Urinary bladder (tissue), 4 donors: ENCODE results near the gene ATP12A. TPM values are rescaled to one million over a fixed set of nuclear protein-coding genes. Genes with fewer than 3 reads are reported as not detected.

Experiments
- DNase-seq: peaks from one replicate; pipeline ENCODE4 v3.0.0-alpha.2; 2015; ENCODE audit errors: extremely low spot score
- H3K27ac ChIP-seq: one replicate; pipeline ENCODE4 v1.5.1; 2013; ENCODE audit warnings: low read depth, mild to moderate bottlenecking, moderate library complexity
- H3K36me3 ChIP-seq: one replicate; pipeline ENCODE4 v1.6.1; 2013; ENCODE audit warnings: mild to moderate bottlenecking, moderate library complexity; ENCODE audit not compliant: insufficient read depth
- H3K4me1 ChIP-seq: one replicate; pipeline ENCODE4 v1.6.1; 2013; ENCODE audit warnings: mild to moderate bottlenecking, moderate library complexity; ENCODE audit not compliant: insufficient read depth
- H3K4me3 ChIP-seq: one replicate; pipeline ENCODE4 v1.5.1; 2013; ENCODE audit warnings: low read depth, low read length
- WGBS: extraction: QIAGEN DNeasy Blood & Tissue Kit; methylation state at CpG from one replicate; pipeline ENCODE4 v1.1.7; 2013; 5-methylcytosine and 5-hydroxymethylcytosine counted together
- polyA plus RNA-seq: library from polyadenylated mRNA; stranded (reverse); fragments of 200-250 nt; gene quantifications from one replicate; pipeline ENCODE4 v1.2.3, GENCODE V29; 2013
- total RNA-seq: library from RNA; depleted of rRNA; stranded (reverse); fragments of >200 nt; gene quantifications from one replicate; pipeline ENCODE4 v1.2.3, GENCODE V29; 2014
- donor health status: healthy with polysubstance abuse.
- donor health status: healthy.

The ATP12A gene
- total and polyA plus RNA-seq, 2 donors: 0.42 TPM; not detected in 1

- no peaks in the 10 kb centered on the region for H3K4me1 ChIP-seq
- no peak overlapping the region for H3K27ac ChIP-seq
- 81% methylated on average over 6 of the region's 6 CpGs for WGBS
- no peak for DNase-seq
- no peaks in the 10 kb centered on the region for H3K36me3 ChIP-seq
- no peak overlapping the region for H3K4me3 ChIP-seq
Measured at GRCh38 chr13:24685314-24685713, 5.1 kb downstream of the ATP12A start.

DNA sequence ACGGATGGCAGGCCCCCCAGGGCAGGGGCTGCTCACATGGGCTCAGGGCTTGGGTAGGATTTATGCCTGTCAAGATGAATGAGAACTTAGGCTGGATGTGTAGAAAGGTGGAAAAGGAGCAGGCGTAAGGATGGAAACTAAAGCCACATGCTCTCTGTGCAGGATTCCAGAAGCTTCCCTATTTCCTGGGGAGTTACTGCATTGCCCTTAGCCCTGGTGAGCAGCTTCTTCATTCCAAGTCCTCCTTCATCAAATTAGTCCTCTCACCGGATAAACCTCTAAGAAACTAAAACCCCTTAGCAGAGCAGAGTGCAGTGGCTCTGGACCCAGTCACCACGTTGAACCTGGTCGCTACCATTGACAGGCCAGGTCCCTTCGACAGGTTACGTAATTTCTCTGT, 7.4 kb downstream of the ATP12A start:
- H3K36me3 ChIP-seq: no peaks in the 10 kb centered on the region
- no peak for DNase-seq
- WGBS: 87% methylated on average over 7 of the region's 7 CpGs
- H3K4me1 ChIP-seq: no peaks in the 10 kb centered on the region
- H3K27ac ChIP-seq: no peak overlapping the region
- H3K4me3 ChIP-seq: no peak overlapping the region

- Histone ChIP-seq H3K4me1 (no peaks in the 10 kb centered on the region), H3K36me3 (no peaks in the 10 kb centered on the region), H3K4me3 (no peak overlapping the region), H3K27ac (no peak overlapping the region)
- 28% methylated on average over 10 of the region's 10 CpGs for WGBS
- no peak for DNase-seq
Measured at GRCh38 chr13:24688111-24688510, 7.9 kb downstream of the ATP12A start.

DNA sequence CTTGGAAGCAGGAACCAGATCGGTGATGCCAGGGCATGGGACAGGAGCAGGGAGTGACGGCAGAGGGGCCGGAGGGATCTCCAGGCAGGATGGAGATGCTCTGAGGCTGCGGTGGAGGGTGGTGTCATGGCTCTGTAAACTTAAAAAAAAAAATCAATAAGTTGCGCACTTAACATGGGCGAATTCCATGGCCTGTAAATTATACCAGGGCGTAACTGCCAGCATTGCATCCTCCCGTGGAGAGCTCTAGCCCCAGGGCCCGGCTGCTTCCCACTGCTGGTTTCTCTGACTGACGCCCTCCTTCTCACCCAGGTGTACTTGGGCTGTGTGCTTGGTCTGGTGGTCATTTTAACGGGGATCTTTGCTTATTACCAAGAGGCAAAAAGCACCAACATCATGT, 8.7 kb downstream of the ATP12A start:
- no peak for DNase-seq
- WGBS: 83% methylated on average over 11 of the region's 11 CpGs
- H3K27ac ChIP-seq: no peak overlapping the region
- no peaks in the 10 kb centered on the region for H3K4me1 ChIP-seq
- no peak overlapping the region for H3K4me3 ChIP-seq
- H3K36me3 ChIP-seq: no peaks in the 10 kb centered on the region

DNA sequence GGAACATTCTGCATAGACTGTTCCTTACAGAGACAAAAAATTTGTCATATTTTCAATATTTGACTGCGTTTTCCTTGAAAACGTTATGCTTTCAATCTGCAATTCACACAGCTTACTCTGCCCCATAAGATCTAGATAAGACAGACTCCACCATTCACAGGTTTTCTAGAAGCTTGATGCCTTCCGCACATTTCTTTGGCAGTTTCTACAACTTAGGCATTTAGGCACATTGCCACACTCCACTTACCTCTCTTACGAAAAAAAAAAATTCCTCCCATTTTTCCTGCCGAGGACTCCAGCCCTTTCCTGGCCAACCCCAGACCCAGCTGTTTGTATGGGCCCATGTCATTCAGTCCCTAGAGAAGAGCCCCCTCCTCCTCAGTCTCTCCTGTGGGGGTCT, 11.2 kb downstream of the ATP12A start:
- H3K4me1 ChIP-seq: no peaks in the 10 kb centered on the region
- WGBS: 76% methylated on average over 5 of the region's 5 CpGs
- no peaks in the 10 kb centered on the region for H3K36me3 ChIP-seq
- no peak overlapping the region for H3K27ac ChIP-seq
- DNase-seq: no peak
- H3K4me3 ChIP-seq: no peak overlapping the region

DNA sequence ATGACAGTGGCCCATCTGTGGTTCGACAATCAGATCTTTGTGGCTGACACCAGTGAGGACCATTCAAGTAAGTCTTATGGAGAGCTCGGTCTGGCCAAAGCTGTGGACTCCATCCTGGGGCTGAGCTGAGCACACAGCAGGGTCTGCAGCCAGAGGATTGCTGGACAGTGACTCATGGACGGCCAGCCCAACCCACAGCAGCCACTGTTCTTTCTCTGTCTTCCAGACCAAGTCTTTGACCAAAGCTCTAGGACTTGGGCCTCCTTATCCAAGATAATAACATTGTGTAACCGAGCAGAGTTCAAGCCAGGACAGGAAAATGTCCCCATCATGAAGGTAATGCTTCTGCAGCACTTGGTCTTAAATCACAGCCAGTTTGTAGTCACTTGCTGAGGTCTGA, 12.4 kb downstream of the ATP12A start:
- DNase-seq: no peak
- Histone ChIP-seq H3K4me3 (no peak overlapping the region), H3K27ac (no peak overlapping the region), H3K4me1 (no peaks in the 10 kb centered on the region), H3K36me3 (no peaks in the 10 kb centered on the region)
- 33% methylated on average over 4 of the region's 4 CpGs for WGBS

GRCh38 chr13:24693862-24694471, 13.8 kb downstream of the ATP12A start:
- no peaks in the 10 kb centered on the region for H3K36me3 ChIP-seq
- no peak overlapping the region for H3K4me3 ChIP-seq
- WGBS: 28% methylated on average over 17 of the region's 17 CpGs
- H3K4me1 ChIP-seq: no peaks in the 10 kb centered on the region
- H3K27ac ChIP-seq: no peak overlapping the region
- DNase-seq: peak; percentile 15

DNA sequence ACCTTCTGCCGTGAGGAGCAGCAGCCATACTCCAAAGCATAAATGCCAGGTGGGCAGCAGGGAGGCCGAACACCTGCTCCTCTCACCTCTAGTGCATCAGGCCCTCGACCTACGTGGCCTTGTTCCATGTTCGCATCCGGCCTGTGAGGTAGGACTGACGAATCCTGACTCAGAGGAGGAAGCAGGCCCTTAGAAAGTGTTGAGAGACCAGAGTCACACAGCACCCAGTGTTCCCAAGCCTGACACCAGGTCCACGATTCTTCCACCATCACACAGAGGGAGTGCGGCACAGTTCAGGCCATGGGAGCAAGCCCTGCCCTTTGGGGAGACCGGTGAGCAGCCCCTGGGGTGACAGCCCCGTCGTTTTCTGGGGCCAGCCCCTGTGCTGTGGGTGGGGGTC, 14.7 kb downstream of the ATP12A start:
- no peak overlapping the region for H3K27ac ChIP-seq
- H3K4me1 ChIP-seq: no peaks in the 10 kb centered on the region
- 83% methylated on average over 12 of the region's 12 CpGs for WGBS
- DNase-seq: no peak
- no peak overlapping the region for H3K4me3 ChIP-seq
- no peaks in the 10 kb centered on the region for H3K36me3 ChIP-seq

GRCh38 chr13:24698686-24699085, 18.5 kb downstream of the ATP12A start:
- DNase-seq: no peak
- no peak overlapping the region for H3K27ac ChIP-seq
- H3K4me1 ChIP-seq: no peaks in the 10 kb centered on the region
- 92% methylated on average over 12 of the region's 12 CpGs for WGBS
- H3K4me3 ChIP-seq: no peak overlapping the region
- H3K36me3 ChIP-seq: no peaks in the 10 kb centered on the region

- 87% methylated on average over 5 of the region's 5 CpGs for WGBS
Measured at GRCh38 chr13:24699541-24699940, 19.3 kb downstream of the ATP12A start.

GRCh38 chr13:24700539-24700938, 20.3 kb downstream of the ATP12A start:
- H3K4me1 ChIP-seq: no peaks in the 10 kb centered on the region
- H3K4me3 ChIP-seq: no peak overlapping the region
- no peak overlapping the region for H3K27ac ChIP-seq
- no peak for DNase-seq
- no peaks in the 10 kb centered on the region for H3K36me3 ChIP-seq
- WGBS: 89% methylated on average over 8 of the region's 8 CpGs

More at GRCh38 chr13:24699541-24699940, 19.3 kb downstream of the ATP12A start:
- DNase-seq: no peak
- Histone ChIP-seq H3K4me3 (no peak overlapping the region), H3K36me3 (no peaks in the 10 kb centered on the region), H3K4me1 (no peaks in the 10 kb centered on the region), H3K27ac (no peak overlapping the region)

- no peaks in the 10 kb centered on the region for H3K36me3 ChIP-seq
- 89% methylated on average over 14 of the region's 14 CpGs for WGBS
- no peak for DNase-seq
- no peak overlapping the region for H3K27ac ChIP-seq
- no peak overlapping the region for H3K4me3 ChIP-seq
- no peaks in the 10 kb centered on the region for H3K4me1 ChIP-seq
Measured at GRCh38 chr13:24706886-24707585, 26.8 kb downstream of the ATP12A start.

GRCh38 chr13:24709186-24709913, 29.1 kb downstream of the ATP12A start:
- no peak for DNase-seq
- 72% methylated on average over 18 of the region's 18 CpGs for WGBS
- Histone ChIP-seq H3K4me3 (no peak overlapping the region), H3K27ac (no peak overlapping the region), H3K4me1 (no peaks in the 10 kb centered on the region), H3K36me3 (no peaks in the 10 kb centered on the region)

DNA sequence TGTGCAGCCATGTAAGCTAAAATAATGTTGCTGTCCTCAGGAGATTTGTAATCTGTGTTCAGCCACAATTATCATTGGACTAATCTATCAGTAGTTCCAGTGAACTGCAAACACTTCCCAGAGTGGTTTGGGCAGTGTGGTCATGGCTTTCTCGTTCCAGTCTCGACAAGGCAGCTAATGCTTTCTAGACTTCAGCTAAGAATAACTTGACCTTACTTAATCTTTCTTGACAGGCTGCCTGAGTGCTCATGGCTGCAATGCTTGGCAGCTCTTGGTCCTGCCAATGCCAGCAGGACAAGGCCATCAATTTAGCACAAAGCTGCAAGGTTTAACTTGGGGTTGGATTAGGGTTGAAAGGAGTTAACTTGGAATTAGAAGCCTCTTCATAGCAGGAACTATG, 32.8 kb downstream of the ATP12A start:
- Histone ChIP-seq H3K4me3 (no peak overlapping the region), H3K27ac (no peak overlapping the region), H3K36me3 (no peaks in the 10 kb centered on the region), H3K4me1 (no peaks in the 10 kb centered on the region)
- DNase-seq: no peak
- WGBS: 13% methylated on average over 2 of the region's 2 CpGs
